GM19455 (cell line): ENCODE data around the gene MIDN.

Experiments used
- ATAC-seq: cut with Tn5 transposase; IDR thresholded peaks from one replicate; pipeline ENCODE4 v1.9.1; 2021; ENCODE audit not compliant: unreplicated experiment

Gene MIDN

GRCh38 chr19:1232652-1233072, 15.7 kb upstream of the MIDN start:
- ATAC-seq = no peak

- ATAC-seq = no peak
Observed at GRCh38 chr19:1233115-1233667, 15.2 kb upstream of the MIDN start.

- ATAC-seq = no peak
Observed at GRCh38 chr19:1234051-1234954, 14.1 kb upstream of the MIDN start.

- no peak for ATAC-seq
Observed at GRCh38 chr19:1234955-1235380, 13.4 kb upstream of the MIDN start.

- ATAC-seq = no peak
Observed at GRCh38 chr19:1235625-1236538, 12.5 kb upstream of the MIDN start.

- ATAC-seq = no peak
Observed at GRCh38 chr19:1236576-1236975, 11.8 kb upstream of the MIDN start.

GRCh38 chr19:1237027-1237659, 11.2 kb upstream of the MIDN start:
- no peak for ATAC-seq

- no peak for ATAC-seq
Observed at GRCh38 chr19:1237754-1238368, 10.5 kb upstream of the MIDN start, which contains the start of gene CBARP. CBARP (minus strand) TSS chr19:1238005; CDS start chr19:1236100, 1,905 bp downstream.

- ATAC-seq = no peak
Observed at GRCh38 chr19:1238369-1239303, 9.7 kb upstream of the MIDN start.

- no peak for ATAC-seq
Observed at GRCh38 chr19:1239420-1239795, 9.0 kb upstream of the MIDN start.

- ATAC-seq = no peak
Observed at GRCh38 chr19:1239796-1240737, 8.3 kb upstream of the MIDN start.

- no peak for ATAC-seq
Observed at GRCh38 chr19:1240925-1241324, 7.5 kb upstream of the MIDN start.

GRCh38 chr19:1241417-1242095, 6.8 kb upstream of the MIDN start, which contains the start of gene ATP5F1D:
ATP5F1D (plus strand) TSS chr19:1241751; CDS start chr19:1241851, 100 bp downstream.
- peak; percentile 49 for ATAC-seq

- no peak for ATAC-seq
Observed at GRCh38 chr19:1243768-1244692, 4.4 kb upstream of the MIDN start.

- ATAC-seq = no peak
Observed at GRCh38 chr19:1244693-1245451, 3.5 kb upstream of the MIDN start.
